K562 (cell line): Measurements from ENCODE around the gene PPM1H. TPM values are rescaled to one million over a fixed set of nuclear protein-coding genes. Genes with fewer than 3 reads are reported as not detected.
A peak's percentile ranks its signal among the peaks of the same experiment; 100 is the strongest.

Source experiments
- CBX1 ChIP-seq: sonication (generic); IDR thresholded peaks from 2 replicates; pipeline ENCODE4 v1.6.1; 2016; ENCODE audit warnings: antibody characterized with exemption, low read depth, mild to moderate bottlenecking
- HNRNPK ChIP-seq: fragments of 200-400 bp; formaldehyde crosslinking; IDR thresholded peaks from one replicate; pipeline ENCODE4 v1.6.1; 2018; ENCODE audit warnings: mild to moderate bottlenecking, low read depth, low read length; ENCODE audit not compliant: poor library complexity, severe bottlenecking
- L3MBTL2 ChIP-seq: fragments of 450-650 bp; IDR thresholded peaks from 2 replicates; pipeline ENCODE4 v1.6.1; 2016; ENCODE audit warnings: mild to moderate bottlenecking, moderate library complexity
- PCBP1 ChIP-seq: fragments of 200-400 bp; formaldehyde crosslinking; IDR thresholded peaks from 2 replicates; pipeline ENCODE4 v1.6.1; 2018; ENCODE audit warnings: mild to moderate bottlenecking, low read depth, low read length; ENCODE audit not compliant: poor library complexity, severe bottlenecking
- TRIM28 ChIP-seq: fragments of 450-650 bp; IDR thresholded peaks from 2 replicates; pipeline ENCODE4 v1.6.1; 2017
- YY1 ChIP-seq, 3 experiments: IDR thresholded peaks; 2 replicates each; pipeline ENCODE4 v1.6.1; 2011; ENCODE audit warnings: low read length in 2 of 3, mild to moderate bottlenecking in 2 of 3, moderate library complexity in 2 of 3, borderline replicate concordance in 1 of 3, control low read depth in 1 of 3, low read depth in 1 of 3; ENCODE audit not compliant: insufficient read depth in 3 of 3, insufficient replicate concordance in 2 of 3, control insufficient read depth in 1 of 3, insufficient read length in 1 of 3; ENCODE audit errors: extremely low read depth in 1 of 3
- ZBTB9 ChIP-seq: fragments of 450-650 bp; formaldehyde crosslinking; IDR thresholded peaks from 2 replicates; pipeline ENCODE4 v1.4.0; 2020; ENCODE audit warnings: mild to moderate bottlenecking, moderate library complexity
- ZNF41 ChIP-seq: fragments of 250-450 bp; sonication (Bioruptor Pico); conservative IDR thresholded peaks from 2 replicates; pipeline ENCODE4 v1.4.0; 2020; ENCODE audit warnings: mild to moderate bottlenecking
- polyA plus RNA-seq, 8 experiments: library from polyadenylated mRNA; depleted of rRNA in 4 of 8; stranded (reverse) in 5 of 8; unstranded in 3 of 8; fragments of >200 nt; fragmentation: Nextera tagmentation in 2 of 8; fragmentation: Illumina TruSeq in 1 of 8; extraction: Ambion mirVana in 2 of 8; extraction: Trizol in 1 of 8; gene quantifications; 2 replicates each; pipeline versions ENCODE4 v1.2.1 to v1.2.3, GENCODE V29; 2011 to 2014; ENCODE audit warnings: inconsistent platforms in 1 of 8, missing spikeins in 1 of 8
- total RNA-seq, 7 experiments: library from RNA; depleted of rRNA in 6 of 7; stranded (reverse); fragments of >200 nt in 6 of 7; fragmentation: Illumina TruSeq in 2 of 7; extraction: Trizol in 2 of 7; gene quantifications; 2 replicates each; pipeline versions ENCODE4 v1.2.1 to v1.2.3, GENCODE V29; 2011 to 2021; ENCODE audit warnings: low replicate concordance in 1 of 7

The PPM1H gene
- total and polyA plus RNA-seq, 9 of the 15 experiments (the other 6 are each of a cell fraction or from before 2014, with no cell fraction given): 5.3 to 29.3 (median 11.3) TPM

GRCh38 chr12:62603061-62603810 is 331.7 kb downstream of the PPM1H start (continued):
- TF ChIP-seq ZNF41 (CRISPR knock-in tag): no peak
- 0 out of 2 replicates have a peak, but pooled peaks have one; percentile 18 for TF ChIP-seq CBX1
- no peak for TF ChIP-seq ZBTB9 (CRISPR knock-in tag)
- no peak for TF ChIP-seq HNRNPK
- peak; percentile 78 for TF ChIP-seq L3MBTL2
- peak in 2 of 3 experiments; percentile 70 to 76 for TF ChIP-seq YY1 (IDR thresholded peaks at IDR 0.05; ENCODE audit: borderline replicate concordance in 1 of 3, control insufficient read depth in 1 of 3, extremely low read depth in 1 of 3, insufficient read depth in 3 of 3, insufficient read length in 1 of 3, insufficient replicate concordance in 2 of 3, low read depth in 1 of 3, low read length in 2 of 3)
- TF ChIP-seq PCBP1: peak; percentile 19
- 0 out of 2 replicates have a peak, but pooled peaks have one; percentile 35 for TF ChIP-seq TRIM28
